ENCODE measurements around the gene SLC11A1.

The SLC11A1 gene

GRCh38 chr2:218366621-218367414 lies 15.3 kb upstream of the SLC11A1 start:
- no peak for DNase-seq

DNA sequence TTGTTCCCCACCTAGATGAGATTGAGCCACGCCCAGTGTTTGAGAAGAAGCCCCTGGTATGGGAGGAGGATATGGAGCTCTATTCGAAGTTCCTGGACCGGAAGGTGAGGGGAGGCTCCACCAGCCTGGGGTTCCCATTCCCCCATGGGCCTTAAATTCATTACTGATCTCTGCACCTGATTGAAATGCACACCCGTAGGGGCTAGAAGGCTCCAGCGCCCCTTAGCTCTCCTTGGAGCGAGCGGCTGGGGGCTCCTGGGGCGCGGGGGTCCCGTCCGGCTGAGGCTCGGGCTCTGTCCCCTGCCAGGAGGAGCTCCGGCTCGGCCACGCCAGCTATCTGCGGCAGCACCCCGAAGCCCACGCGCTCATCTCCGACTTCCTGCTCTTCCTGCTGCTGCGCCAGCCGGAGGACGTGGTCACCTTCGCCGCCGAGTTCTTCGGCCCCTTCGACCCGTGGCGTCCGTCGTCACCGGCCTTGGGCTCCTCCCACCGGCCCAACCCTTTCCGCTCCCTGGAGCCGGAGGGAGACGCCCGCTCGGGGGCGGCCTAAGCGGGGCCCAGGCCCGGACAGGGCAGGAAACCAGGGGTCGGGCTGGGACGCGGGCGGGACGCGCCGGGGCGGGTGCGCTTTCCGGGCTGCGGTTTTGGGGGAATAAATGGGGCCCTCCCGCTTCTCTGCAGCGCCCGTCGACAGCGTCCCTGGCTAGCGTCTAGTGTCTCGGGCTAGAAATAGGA lies 14.5 kb upstream of the SLC11A1 start:
- DNase-seq: peak; percentile 96 to 98

DNA sequence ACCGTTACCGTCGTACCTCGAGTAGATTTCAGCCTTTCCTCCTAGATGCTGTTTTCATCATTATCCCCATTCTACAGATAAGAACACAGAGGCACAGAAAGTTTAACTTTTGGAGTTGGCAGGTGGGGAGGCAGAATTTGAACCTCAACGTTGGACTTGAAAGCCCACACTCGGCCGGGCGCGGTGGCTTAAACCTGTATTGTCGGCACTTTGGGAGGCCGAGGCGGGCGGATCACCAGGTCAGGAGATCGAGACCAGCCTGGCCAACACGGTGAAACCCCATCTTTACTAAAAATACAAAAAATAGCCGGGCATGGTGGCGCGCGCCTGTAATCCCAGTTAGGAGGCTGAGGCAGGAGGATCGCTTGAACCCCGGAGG lies 13.9 kb upstream of the SLC11A1 start:
- DNase-seq: no peak

DNA sequence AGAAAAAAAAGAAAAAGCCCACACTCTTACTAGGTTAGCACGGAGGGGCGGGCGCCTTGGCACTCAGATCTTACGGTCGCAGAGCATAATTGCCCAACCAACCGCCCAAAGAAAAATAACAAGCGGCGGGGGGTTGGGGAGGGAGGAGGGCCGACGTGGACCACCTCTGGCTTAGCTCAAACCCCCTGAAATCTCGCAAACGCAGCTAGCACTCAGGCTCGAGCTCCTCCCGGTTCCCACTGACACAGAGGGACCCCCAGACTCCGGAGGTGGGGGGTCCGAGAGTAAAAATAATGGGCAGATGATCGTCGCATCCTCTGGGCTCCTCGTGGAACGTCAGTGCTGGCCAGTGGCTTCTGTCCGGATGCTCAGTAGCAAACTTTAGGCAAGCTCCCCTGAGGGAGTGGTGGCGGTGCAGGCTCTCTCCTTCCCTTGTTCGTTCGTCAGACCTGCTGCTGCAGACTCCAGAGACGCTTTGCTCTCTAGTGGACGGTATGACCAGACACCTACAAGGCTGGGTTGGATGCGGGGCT lies 13.4 kb upstream of the SLC11A1 start:
- peak; percentile 30 to 35 for DNase-seq

DNA sequence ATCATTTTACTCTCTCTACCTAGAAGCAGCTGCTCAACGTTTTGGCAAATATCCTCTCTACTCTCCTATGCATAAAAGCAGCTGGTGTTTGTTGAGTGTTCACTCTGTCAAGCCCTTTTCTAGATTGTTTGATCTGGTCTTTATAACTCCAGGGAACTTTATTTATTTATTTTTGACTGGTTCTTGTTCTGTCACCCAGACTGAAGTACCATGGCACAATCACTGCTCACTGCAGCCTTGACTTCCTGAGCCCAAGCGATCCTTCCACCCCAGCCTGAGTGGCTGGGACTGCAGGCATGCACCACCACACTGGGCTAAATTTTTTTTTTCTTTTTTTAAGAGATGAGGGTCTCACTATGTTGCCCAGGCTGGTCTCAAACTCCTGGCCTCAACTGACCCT lies 12.7 kb upstream of the SLC11A1 start:
- peak; percentile 25 to 26 for DNase-seq

DNA sequence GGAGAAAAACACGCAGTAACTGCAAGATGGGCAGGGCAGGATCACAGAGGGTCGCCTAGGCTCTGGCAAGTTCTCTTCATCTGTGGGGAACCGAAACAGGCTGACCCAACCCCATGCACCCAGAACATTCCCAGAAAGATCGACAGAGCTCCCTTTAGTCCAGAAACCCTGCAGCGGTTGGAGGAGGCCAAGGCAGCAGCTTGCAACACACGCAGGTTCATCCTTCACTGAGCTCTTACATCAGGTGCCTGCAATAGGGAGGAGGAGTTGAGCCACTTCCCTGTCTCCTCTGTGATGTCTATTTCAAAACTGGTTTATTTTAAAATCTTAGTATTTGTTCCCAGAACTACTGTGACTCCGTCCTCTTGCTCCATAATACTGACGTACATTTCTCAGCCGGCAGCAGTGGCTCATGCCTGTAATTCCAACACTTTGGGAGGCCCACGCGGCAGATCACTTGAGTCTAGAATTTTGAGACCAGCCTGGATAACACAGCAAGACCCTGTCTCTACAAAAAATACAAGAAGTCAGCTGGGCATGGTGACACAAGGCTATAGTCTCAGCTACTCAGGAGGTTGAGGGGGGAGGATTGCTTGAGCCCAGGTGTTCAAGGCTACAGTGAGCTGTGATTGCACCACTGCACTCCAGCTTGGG lies 11.5 kb upstream of the SLC11A1 start:
- DNase-seq: peak; percentile 97 to 99

GRCh38 chr2:218371983-218372350 lies 10.1 kb upstream of the SLC11A1 start:
- peak; percentile 35 to 50 for DNase-seq

GRCh38 chr2:218374795-218375194 lies 7.3 kb upstream of the SLC11A1 start:
- no peak for DNase-seq

- DNase-seq: peak in 1 of 2 donors; percentile 61
These were observed 6.9 kb upstream of the SLC11A1 start for GRCh38 chr2:218375212-218375611.

DNA sequence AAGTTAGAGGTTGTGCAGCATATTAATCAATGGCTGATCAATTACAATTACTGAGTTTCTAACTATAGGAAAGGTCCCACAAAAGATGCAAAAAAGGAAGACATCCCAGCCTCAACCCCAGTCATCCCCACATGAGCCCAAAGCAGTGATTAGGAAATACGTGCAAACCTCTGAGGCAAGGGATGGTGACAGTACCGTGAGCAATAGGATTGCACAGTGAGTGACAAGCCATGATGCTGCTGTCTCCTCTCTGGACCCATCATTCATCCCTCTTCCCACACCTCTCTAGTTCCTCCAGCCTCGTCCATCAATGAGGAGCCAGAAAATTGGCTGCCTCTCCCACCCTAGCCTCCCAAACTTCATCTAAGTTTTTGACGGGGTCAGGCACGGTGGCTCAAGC lies 4.0 kb upstream of the SLC11A1 start:
- DNase-seq: peak; percentile 94 to 96

DNA sequence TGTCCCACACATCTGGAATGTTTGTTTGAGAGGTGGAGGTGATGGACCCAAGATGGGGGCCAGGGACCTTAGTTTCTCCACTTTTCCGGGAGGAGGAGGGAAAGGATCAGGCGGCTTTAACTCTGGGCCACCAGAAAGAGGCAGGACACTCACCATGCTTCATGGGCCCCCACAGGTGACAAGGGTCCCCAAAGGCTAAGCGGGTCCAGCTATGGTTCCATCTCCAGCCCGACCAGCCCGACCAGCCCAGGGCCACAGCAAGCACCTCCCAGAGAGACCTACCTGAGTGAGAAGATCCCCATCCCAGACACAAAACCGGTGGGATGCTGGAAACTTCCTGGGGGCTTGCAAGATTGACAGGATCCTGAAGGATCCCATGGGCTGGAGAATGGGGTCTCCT lies 712 bp downstream of the SLC11A1 start:
- DNase-seq: no peak

- DNase-seq: peak; percentile 39 to 40
These were observed 1.9 kb downstream of the SLC11A1 start for GRCh38 chr2:218383892-218384519.

- DNase-seq: no peak
These were observed 2.9 kb downstream of the SLC11A1 start for GRCh38 chr2:218384975-218385374.

DNA sequence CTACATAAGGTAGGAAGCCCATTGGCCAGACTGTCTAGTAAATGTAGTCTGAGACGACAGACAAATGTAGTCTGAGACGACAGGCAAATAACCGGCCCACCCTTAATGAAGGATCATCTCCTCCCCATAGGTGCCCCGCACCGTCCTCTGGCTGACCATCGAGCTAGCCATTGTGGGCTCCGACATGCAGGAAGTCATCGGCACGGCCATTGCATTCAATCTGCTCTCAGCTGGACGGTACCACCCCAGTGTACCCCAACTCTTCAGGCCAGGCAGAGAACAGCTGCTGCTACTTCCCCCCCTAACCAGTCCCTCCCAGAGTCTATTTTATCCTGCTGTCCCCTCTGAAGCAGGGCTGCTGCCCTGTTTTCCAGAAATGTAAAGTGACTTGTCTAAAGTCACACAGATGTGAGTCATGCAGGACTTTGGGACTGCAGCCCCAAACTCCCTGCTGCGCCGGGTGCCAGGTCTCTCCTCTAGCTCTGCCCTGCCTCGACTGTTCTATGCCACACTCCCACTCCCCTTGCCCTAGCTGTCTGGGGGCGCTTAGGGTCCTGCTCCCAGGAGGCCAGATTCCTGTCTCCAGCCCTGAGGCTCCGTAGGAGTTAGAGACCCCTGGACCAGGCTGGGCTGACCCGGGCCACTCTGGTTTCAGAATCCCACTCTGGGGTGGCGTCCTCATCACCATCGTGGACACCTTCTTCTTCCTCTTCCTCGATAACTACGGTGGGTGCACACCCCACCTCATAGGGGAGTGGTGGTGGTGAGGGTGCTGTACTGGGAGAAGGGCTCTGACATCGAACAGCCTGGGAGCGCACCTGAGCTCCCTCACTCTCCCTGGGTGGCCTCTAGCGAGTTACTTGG lies 4.7 kb downstream of the SLC11A1 start:
- peak in 1 of 2 donors; percentile 53 for DNase-seq

DNA sequence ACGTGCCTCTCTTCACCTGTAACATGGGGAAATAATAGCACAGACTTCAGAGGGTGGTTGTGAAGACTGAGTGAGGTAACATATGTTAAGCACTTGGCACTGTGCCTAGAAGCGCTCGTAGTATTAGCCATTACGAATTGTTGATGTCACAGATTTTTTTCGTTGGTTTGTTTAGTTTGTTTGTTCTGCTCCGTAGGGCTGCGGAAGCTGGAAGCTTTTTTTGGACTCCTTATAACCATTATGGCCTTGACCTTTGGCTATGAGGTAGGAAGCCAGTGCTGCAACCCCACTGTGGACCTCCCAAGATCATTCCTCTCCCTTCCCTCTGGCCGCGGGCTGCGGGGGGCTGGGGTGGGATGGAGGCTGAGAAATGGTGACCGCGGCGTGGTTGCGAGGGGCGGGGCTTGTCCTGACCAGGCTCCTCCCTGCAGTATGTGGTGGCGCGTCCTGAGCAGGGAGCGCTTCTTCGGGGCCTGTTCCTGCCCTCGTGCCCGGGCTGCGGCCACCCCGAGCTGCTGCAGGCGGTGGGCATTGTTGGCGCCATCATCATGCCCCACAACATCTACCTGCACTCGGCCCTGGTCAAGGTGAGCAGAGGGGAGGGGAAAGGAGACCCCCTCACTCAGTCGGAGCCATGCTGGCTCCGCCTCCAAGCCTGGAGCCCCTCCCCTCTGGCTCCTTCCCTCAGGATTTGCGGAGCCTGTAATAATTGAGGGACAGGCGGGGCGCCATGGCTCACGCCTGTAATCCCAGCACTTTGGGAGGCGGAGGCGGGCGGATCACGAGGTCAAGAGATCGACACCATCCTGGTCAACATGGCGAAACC lies 5.5 kb downstream of the SLC11A1 start:
- peak; percentile 64 to 66 for DNase-seq

- DNase-seq: no peak
These were observed 7.5 kb downstream of the SLC11A1 start for GRCh38 chr2:218389333-218390150.

DNA sequence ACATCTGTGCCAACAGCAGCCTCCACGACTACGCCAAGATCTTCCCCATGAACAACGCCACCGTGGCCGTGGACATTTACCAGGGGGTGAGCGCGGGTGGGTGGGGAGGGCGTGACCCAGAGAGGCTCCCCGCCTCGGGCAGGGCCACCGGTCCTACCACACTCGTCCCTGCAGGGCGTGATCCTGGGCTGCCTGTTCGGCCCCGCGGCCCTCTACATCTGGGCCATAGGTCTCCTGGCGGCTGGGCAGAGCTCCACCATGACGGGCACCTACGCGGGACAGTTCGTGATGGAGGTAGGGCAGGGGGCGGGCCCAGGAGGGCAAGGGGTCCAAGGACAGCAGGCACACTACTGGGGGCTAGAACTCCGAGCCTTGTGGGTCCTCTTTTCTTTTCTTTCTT lies 9.1 kb downstream of the SLC11A1 start:
- DNase-seq: no peak

- no peak for DNase-seq
These were observed 10.4 kb downstream of the SLC11A1 start for GRCh38 chr2:218392459-218392858.

GRCh38 chr2:218392891-218393462 lies 10.9 kb downstream of the SLC11A1 start:
- no peak for DNase-seq

All from inflammatory macrophage treated with lipopolysaccharide for 1 hour (primary cell).